Frontal cortex (tissue), 4 donors: ENCODE measurements around the gene RNGTT. TPM values are rescaled to one million over a fixed set of nuclear protein-coding genes. Genes with fewer than 3 reads are reported as not detected.
"Not testable (repeated sequence)": the region's sequence is repeated elsewhere in the genome, so short reads cannot be mapped to it uniquely, and the experiment has no call there.

Experiments used
- DNase-seq, 2 donors: peaks; one replicate each; pipeline ENCODE4 v3.0.0; 2012; ENCODE audit warnings: low spot score in 2 of 2
- FAIRE-seq: peaks from 2 replicates; lab custom pipeline; 2012; peaks lifted over from hg19 to GRCh38; lab: Jason Lieb, UNC
- total RNA-seq: library from RNA; depleted of rRNA; stranded (reverse); fragments of >200 nt; gene quantifications from one replicate; pipeline ENCODE4 v1.2.3, GENCODE V29; 2014
- donor health status: control.
- donor health status: control.
- donor health status: control.

The RNGTT gene
- total RNA-seq, 1 donor from 2014 or later: 81.1 TPM

- no peak for DNase-seq
- no peak for FAIRE-seq
Observed at GRCh38 chr6:88749849-88750248, 213.6 kb downstream of the RNGTT start.

GRCh38 chr6:88748141-88748540, 215.3 kb downstream of the RNGTT start:
- DNase-seq (no peak), FAIRE-seq (no peak)

GRCh38 chr6:88741939-88742338, 221.5 kb downstream of the RNGTT start:
- FAIRE-seq (no peak), DNase-seq (no peak)

- no peak for DNase-seq
- FAIRE-seq: no peak
Observed at GRCh38 chr6:88741071-88741470, 222.3 kb downstream of the RNGTT start.

- no peak for FAIRE-seq
- no peak for DNase-seq
Observed at GRCh38 chr6:88734544-88734943, 228.9 kb downstream of the RNGTT start.

- no peak for DNase-seq
- no peak for FAIRE-seq
Observed at GRCh38 chr6:88730611-88731011, 232.8 kb downstream of the RNGTT start.

GRCh38 chr6:88728756-88729155, 234.7 kb downstream of the RNGTT start:
- FAIRE-seq: no peak
- no peak for DNase-seq

- DNase-seq, FAIRE-seq: not testable (repeated sequence)
Observed at GRCh38 chr6:88726409-88726808, 237.0 kb downstream of the RNGTT start.

GRCh38 chr6:88725111-88725975, 238.1 kb downstream of the RNGTT start:
- DNase-seq (no peak), FAIRE-seq (no peak)

GRCh38 chr6:88722686-88723085, 240.7 kb downstream of the RNGTT start:
- FAIRE-seq: no peak
- no peak for DNase-seq

- not testable (repeated sequence) for FAIRE-seq, DNase-seq
Observed at GRCh38 chr6:88716399-88716798, 247.0 kb downstream of the RNGTT start.

GRCh38 chr6:88712243-88712936, 251.0 kb downstream of the RNGTT start:
- FAIRE-seq (no peak), DNase-seq (no peak)

GRCh38 chr6:88709819-88710246, 253.6 kb downstream of the RNGTT start:
- FAIRE-seq (no peak), DNase-seq (no peak)

- FAIRE-seq: no peak
- no peak for DNase-seq
Observed at GRCh38 chr6:88708197-88708744, 255.1 kb downstream of the RNGTT start.

- FAIRE-seq (no peak), DNase-seq (no peak)
Observed at GRCh38 chr6:88705601-88706000, 257.8 kb downstream of the RNGTT start.

- FAIRE-seq: no peak
- no peak for DNase-seq
Observed at GRCh38 chr6:88704980-88705379, 258.4 kb downstream of the RNGTT start.

- DNase-seq (no peak), FAIRE-seq (no peak)
Observed at GRCh38 chr6:88702956-88703556, 260.4 kb downstream of the RNGTT start.

- peak; percentile 57 for FAIRE-seq
Observed at GRCh38 chr6:88698661-88699060, 264.8 kb downstream of the RNGTT start.

GRCh38 chr6:88695937-88696336, 267.5 kb downstream of the RNGTT start:
- DNase-seq (no peak), FAIRE-seq (peak; percentile 63)

More at GRCh38 chr6:88698661-88699060, 264.8 kb downstream of the RNGTT start:
- no peak for DNase-seq

GRCh38 chr6:88683734-88684133, 279.7 kb downstream of the RNGTT start:
- no peak for DNase-seq
- no peak for FAIRE-seq
